ENCODE data around the gene ABHD12B.

The ABHD12B gene

DNA sequence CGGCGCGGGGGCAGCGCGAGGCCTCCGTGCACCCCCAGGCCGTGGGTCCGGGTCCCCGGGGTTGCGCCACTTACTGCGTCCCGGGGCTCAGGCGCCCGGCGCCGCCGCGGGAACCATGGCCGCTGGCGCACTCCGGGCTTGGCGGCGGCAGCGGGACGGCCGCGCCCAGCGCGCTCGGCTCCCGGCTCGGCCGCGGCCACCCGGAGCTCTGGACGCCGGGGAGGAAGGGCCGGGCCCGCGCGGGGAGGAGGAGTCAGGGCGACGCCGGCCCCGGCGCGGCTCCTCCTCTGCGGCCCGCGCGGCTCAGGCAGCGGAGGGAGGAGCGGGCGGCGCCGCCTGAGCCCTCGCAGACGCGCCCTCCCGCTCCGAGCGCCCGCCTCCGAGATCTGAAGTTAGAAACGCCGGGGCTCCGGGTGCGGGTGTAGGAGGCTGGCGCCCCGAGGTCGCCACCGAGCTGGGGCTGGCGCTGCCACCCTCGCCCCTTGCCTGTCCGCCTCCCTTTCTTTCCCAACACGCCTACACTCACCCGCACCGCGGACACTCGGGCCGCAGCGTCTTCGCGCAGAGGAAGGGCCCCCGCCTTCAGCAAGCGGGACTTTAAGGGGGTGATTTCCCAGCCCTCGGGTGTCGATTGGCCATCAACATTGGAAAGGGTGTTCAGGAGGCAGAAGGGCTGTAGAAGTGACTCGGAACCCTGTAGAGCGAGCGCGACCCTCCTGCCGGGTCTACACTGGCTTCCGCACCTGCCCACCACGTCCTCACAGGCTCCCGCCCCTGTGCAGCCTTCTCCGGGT lies 40.7 kb upstream of the ABHD12B start, which contains the start of gene NIN:
TSS of gene NIN (minus strand) at position 231 of the 794 bp plus-strand sequence. CDS start 9,106 bp downstream, outside the sequence.
- H3K27ac ChIP-seq (ENCODE audit: low read depth, low read length): no peak within 1 kb of the TSS
- H3K9ac ChIP-seq (ENCODE audit: low read length): peak within 1 kb of the TSS; percentile 79
- H3K27me3 ChIP-seq (ENCODE audit: control insufficient read depth, insufficient read depth, low read length): peaks cover 78% of the 10 kb centered on the region
- H3K36me3 ChIP-seq (ENCODE audit: control insufficient read depth, insufficient read depth, low read length): no peaks in the 10 kb centered on the region
- H3K4me1 ChIP-seq (ENCODE audit: control insufficient read depth, insufficient read depth, low read length): peaks cover 17% of the 10 kb centered on the region
- peak within 1 kb of the TSS; percentile 82 for H3K4me3 ChIP-seq (ENCODE audit: low read depth, low read length)
- H3K9me3 ChIP-seq (ENCODE audit: control insufficient read depth, insufficient read depth, low read depth, low read length): no peaks in the 10 kb centered on the region

GRCh38 chr14:50831726-50832168 lies 40.1 kb upstream of the ABHD12B start:
- Histone ChIP-seq H3K9me3 (ENCODE audit: control insufficient read depth, insufficient read depth, low read depth, low read length) (no peaks in the 10 kb centered on the region), H3K27ac (ENCODE audit: low read depth, low read length) (no peak overlapping the region), H3K27me3 (ENCODE audit: control insufficient read depth, insufficient read depth, low read length) (peaks cover 72% of the 10 kb centered on the region), H3K4me3 (ENCODE audit: low read depth, low read length) (peak overlapping the region; percentile 82), H3K4me1 (ENCODE audit: control insufficient read depth, insufficient read depth, low read length) (peaks cover 17% of the 10 kb centered on the region), H3K36me3 (ENCODE audit: control insufficient read depth, insufficient read depth, low read length) (no peaks in the 10 kb centered on the region), H3K9ac (ENCODE audit: low read length) (peak overlapping the region; percentile 79)

GRCh38 chr14:50832935-50833630 lies 38.8 kb upstream of the ABHD12B start:
- Histone ChIP-seq H3K9me3 (ENCODE audit: control insufficient read depth, insufficient read depth, low read depth, low read length) (no peaks in the 10 kb centered on the region), H3K27ac (ENCODE audit: low read depth, low read length) (no peak overlapping the region), H3K36me3 (ENCODE audit: control insufficient read depth, insufficient read depth, low read length) (no peaks in the 10 kb centered on the region), H3K27me3 (ENCODE audit: control insufficient read depth, insufficient read depth, low read length) (peaks cover 61% of the 10 kb centered on the region), H3K4me3 (ENCODE audit: low read depth, low read length) (no peak overlapping the region), H3K9ac (ENCODE audit: low read length) (no peak overlapping the region), H3K4me1 (ENCODE audit: control insufficient read depth, insufficient read depth, low read length) (peaks cover 17% of the 10 kb centered on the region)

DNA sequence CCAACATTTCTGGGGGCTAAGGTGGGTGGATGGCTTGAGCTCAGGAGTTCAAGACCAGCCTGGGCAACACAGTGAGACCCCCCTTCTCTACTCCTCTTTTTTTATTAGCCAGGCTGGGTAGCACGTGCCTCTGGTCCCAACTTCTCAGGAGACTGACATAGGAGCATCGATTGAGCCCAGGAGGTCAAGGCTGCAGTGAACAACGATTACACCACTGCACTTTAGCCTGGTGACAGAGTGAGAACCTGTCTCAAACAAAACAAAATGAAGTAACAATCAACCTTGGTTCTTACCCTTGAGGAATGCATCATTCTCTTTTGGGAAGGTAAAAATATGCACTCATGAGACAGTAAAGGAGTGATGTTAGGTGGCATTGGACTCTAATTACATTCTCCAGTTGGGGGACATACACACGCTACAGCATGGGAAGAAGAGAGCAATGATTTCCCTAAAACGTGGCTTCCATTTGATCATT lies 37.0 kb upstream of the ABHD12B start:
- H3K9me3 ChIP-seq (ENCODE audit: control insufficient read depth, insufficient read depth, low read depth, low read length): no peaks in the 10 kb centered on the region
- no peak overlapping the region for H3K27ac ChIP-seq (ENCODE audit: low read depth, low read length)
- no peak overlapping the region for H3K4me3 ChIP-seq (ENCODE audit: low read depth, low read length)
- peaks cover 8% of the 10 kb centered on the region; the same call in 1 of the 2 replicates for H3K4me1 ChIP-seq (ENCODE audit: control insufficient read depth, insufficient read depth, low read length)
- no peaks in the 10 kb centered on the region for H3K36me3 ChIP-seq (ENCODE audit: control insufficient read depth, insufficient read depth, low read length)
- H3K27me3 ChIP-seq (ENCODE audit: control insufficient read depth, insufficient read depth, low read length): peaks cover 49% of the 10 kb centered on the region
- no peak overlapping the region for H3K9ac ChIP-seq (ENCODE audit: low read length)

DNA sequence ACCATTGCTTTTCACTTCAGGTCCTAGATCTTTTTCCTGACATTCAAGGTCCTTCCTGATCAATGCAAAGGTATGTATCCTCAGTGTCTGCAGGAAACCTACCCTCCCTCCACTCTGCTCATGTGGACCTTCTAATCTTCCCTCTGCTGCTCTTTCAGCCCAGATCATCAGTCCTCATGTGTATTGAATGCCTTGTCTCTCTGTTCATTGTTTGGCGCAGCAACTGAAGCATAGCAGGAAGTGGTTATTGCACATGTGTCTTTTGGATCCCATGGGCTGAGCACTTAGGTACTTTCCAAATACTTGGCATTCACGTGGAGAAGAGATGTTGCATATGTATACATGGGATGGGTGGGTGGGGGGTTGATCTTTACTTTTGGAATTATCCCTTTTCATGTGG lies 36.6 kb upstream of the ABHD12B start:
- peaks cover 8% of the 10 kb centered on the region; the same call in 1 of the 2 replicates for H3K4me1 ChIP-seq (ENCODE audit: control insufficient read depth, insufficient read depth, low read length)
- no peak overlapping the region for H3K27ac ChIP-seq (ENCODE audit: low read depth, low read length)
- H3K9me3 ChIP-seq (ENCODE audit: control insufficient read depth, insufficient read depth, low read depth, low read length): no peaks in the 10 kb centered on the region
- H3K36me3 ChIP-seq (ENCODE audit: control insufficient read depth, insufficient read depth, low read length): no peaks in the 10 kb centered on the region
- H3K27me3 ChIP-seq (ENCODE audit: control insufficient read depth, insufficient read depth, low read length): peaks cover 45% of the 10 kb centered on the region
- no peak overlapping the region for H3K9ac ChIP-seq (ENCODE audit: low read length)
- no peak overlapping the region for H3K4me3 ChIP-seq (ENCODE audit: low read depth, low read length)

DNA sequence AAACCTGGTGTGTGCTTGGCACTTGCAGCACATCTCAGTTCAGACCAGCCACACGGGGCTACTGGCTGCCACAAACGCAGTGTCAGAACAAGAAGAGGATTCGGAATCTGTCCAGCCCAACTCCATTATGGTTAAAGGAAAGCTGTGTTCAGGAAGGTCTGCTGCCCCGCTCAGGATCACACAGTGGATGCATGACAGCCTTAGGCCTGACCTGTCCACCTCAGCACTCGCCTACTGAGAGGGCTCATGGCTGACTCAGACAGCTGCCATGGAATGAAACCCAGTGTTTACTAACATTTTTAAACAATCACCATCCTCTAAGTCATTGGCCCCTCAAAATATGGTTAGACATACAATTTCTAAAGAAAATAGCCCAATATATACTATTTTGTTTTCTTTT lies 35.3 kb upstream of the ABHD12B start:
- H3K4me1 ChIP-seq (ENCODE audit: control insufficient read depth, insufficient read depth, low read length): peaks cover 7% of the 10 kb centered on the region; the same call in 1 of the 2 replicates
- H3K27me3 ChIP-seq (ENCODE audit: control insufficient read depth, insufficient read depth, low read length): peaks cover 40% of the 10 kb centered on the region
- no peaks in the 10 kb centered on the region for H3K36me3 ChIP-seq (ENCODE audit: control insufficient read depth, insufficient read depth, low read length)
- H3K27ac ChIP-seq (ENCODE audit: low read depth, low read length): no peak overlapping the region
- H3K9ac ChIP-seq (ENCODE audit: low read length): no peak overlapping the region
- no peak overlapping the region for H3K4me3 ChIP-seq (ENCODE audit: low read depth, low read length)
- no peaks in the 10 kb centered on the region for H3K9me3 ChIP-seq (ENCODE audit: control insufficient read depth, insufficient read depth, low read depth, low read length)

DNA sequence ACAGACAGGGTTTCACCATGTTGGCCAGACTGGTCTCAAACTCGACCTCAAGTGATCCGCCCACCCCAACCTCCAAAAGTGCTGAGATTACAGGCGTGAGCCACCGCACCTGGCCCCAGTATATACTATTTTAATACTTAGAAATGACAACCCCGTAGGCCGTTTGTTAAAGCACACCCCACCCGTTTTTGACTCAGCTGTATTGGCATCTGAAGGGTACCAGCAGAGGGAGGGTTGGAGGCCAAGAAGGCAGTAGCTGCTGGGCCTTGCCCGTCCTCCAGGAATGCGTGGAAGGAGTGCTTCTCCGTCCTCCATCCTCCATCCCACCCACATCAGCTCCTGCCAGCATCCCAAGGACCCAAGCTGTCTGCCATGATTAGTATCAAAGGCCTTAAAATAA lies 34.6 kb upstream of the ABHD12B start:
- no peaks in the 10 kb centered on the region for H3K36me3 ChIP-seq (ENCODE audit: control insufficient read depth, insufficient read depth, low read length)
- peaks cover 33% of the 10 kb centered on the region for H3K27me3 ChIP-seq (ENCODE audit: control insufficient read depth, insufficient read depth, low read length)
- H3K4me1 ChIP-seq (ENCODE audit: control insufficient read depth, insufficient read depth, low read length): no peaks in the 10 kb centered on the region
- H3K4me3 ChIP-seq (ENCODE audit: low read depth, low read length): no peak overlapping the region
- H3K9me3 ChIP-seq (ENCODE audit: control insufficient read depth, insufficient read depth, low read depth, low read length): no peaks in the 10 kb centered on the region
- H3K9ac ChIP-seq (ENCODE audit: low read length): no peak overlapping the region
- H3K27ac ChIP-seq (ENCODE audit: low read depth, low read length): no peak overlapping the region

GRCh38 chr14:50837850-50838470 lies 33.9 kb upstream of the ABHD12B start:
- Histone ChIP-seq H3K27ac (ENCODE audit: low read depth, low read length) (no peak overlapping the region), H3K36me3 (ENCODE audit: control insufficient read depth, insufficient read depth, low read length) (no peaks in the 10 kb centered on the region), H3K9ac (ENCODE audit: low read length) (no peak overlapping the region), H3K4me1 (ENCODE audit: control insufficient read depth, insufficient read depth, low read length) (no peaks in the 10 kb centered on the region), H3K4me3 (ENCODE audit: low read depth, low read length) (no peak overlapping the region), H3K9me3 (ENCODE audit: control insufficient read depth, insufficient read depth, low read depth, low read length) (no peaks in the 10 kb centered on the region), H3K27me3 (ENCODE audit: control insufficient read depth, insufficient read depth, low read length) (peaks cover 26% of the 10 kb centered on the region)

DNA sequence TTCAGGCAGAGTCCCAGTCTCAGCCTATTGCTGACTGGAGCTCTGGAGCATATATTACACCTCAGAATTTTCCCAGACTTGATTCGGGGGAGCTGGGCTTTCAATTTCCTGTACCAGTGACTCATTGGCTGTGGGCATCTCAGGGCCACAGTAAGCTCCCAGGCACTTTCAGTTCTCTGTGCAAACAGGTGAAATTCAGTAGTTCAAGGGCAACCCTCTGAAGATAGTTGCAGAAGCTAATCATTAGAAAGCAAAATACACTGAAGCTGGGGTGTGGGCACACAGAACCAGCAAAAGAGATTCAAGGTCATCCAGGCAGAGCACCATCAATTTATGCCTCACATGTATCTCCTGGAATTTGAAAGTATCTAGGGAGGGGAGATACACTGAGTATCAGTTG lies 32.8 kb upstream of the ABHD12B start:
- no peaks in the 10 kb centered on the region for H3K4me1 ChIP-seq (ENCODE audit: control insufficient read depth, insufficient read depth, low read length)
- no peak overlapping the region for H3K9ac ChIP-seq (ENCODE audit: low read length)
- no peaks in the 10 kb centered on the region for H3K36me3 ChIP-seq (ENCODE audit: control insufficient read depth, insufficient read depth, low read length)
- H3K9me3 ChIP-seq (ENCODE audit: control insufficient read depth, insufficient read depth, low read depth, low read length): no peaks in the 10 kb centered on the region
- peaks cover 19% of the 10 kb centered on the region for H3K27me3 ChIP-seq (ENCODE audit: control insufficient read depth, insufficient read depth, low read length)
- H3K27ac ChIP-seq (ENCODE audit: low read depth, low read length): no peak overlapping the region
- H3K4me3 ChIP-seq (ENCODE audit: low read depth, low read length): no peak overlapping the region

GRCh38 chr14:50839691-50840090 lies 32.2 kb upstream of the ABHD12B start:
- Histone ChIP-seq H3K27me3 (ENCODE audit: control insufficient read depth, insufficient read depth, low read length) (peaks cover 13% of the 10 kb centered on the region), H3K36me3 (ENCODE audit: control insufficient read depth, insufficient read depth, low read length) (no peaks in the 10 kb centered on the region), H3K4me3 (ENCODE audit: low read depth, low read length) (no peak overlapping the region), H3K9me3 (ENCODE audit: control insufficient read depth, insufficient read depth, low read depth, low read length) (no peaks in the 10 kb centered on the region), H3K9ac (ENCODE audit: low read length) (no peak overlapping the region), H3K27ac (ENCODE audit: low read depth, low read length) (no peak overlapping the region), H3K4me1 (ENCODE audit: control insufficient read depth, insufficient read depth, low read length) (no peaks in the 10 kb centered on the region)

DNA sequence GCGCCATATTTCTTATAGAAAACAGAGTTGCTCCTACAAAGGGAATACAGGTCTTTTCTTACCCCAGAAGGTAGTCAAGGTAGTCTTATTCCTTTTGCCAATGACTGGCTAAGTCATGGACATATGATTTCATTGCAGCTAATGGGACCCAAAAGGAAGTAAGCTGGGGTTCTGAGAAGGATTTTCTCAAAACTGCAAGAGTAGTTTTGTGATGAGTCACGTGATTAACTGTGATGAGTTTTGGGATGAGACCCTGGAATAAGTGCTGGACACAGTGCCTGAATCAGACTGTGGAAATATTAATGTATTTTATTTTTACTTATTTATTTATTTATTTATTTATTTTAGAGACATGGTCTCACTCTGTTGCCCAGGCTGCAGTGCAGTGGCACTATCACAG lies 27.5 kb upstream of the ABHD12B start:
- Histone ChIP-seq H3K27ac (ENCODE audit: low read depth, low read length) (no peak overlapping the region), H3K27me3 (ENCODE audit: control insufficient read depth, insufficient read depth, low read length) (peaks cover 2% of the 10 kb centered on the region; the same call in 1 of the 2 replicates), H3K9ac (ENCODE audit: low read length) (no peak overlapping the region), H3K36me3 (ENCODE audit: control insufficient read depth, insufficient read depth, low read length) (no peaks in the 10 kb centered on the region), H3K9me3 (ENCODE audit: control insufficient read depth, insufficient read depth, low read depth, low read length) (no peaks in the 10 kb centered on the region), H3K4me1 (ENCODE audit: control insufficient read depth, insufficient read depth, low read length) (no peaks in the 10 kb centered on the region), H3K4me3 (ENCODE audit: low read depth, low read length) (no peak overlapping the region)

Data from HUES6 (cell line).